Stimulated activated CD8-positive, alpha-beta memory T cell treated with anti-CD3 and anti-CD28 coated beads, Interleukin-12 subunit alpha, Interleukin-12 subunit beta, amount 100 ng/mL, for 1 hour (primary cell): ENCODE results near the gene NAGLU.

Experiments used
- DNase-seq: peaks from one replicate; pipeline ENCODE4 v3.0.0-alpha.2; 2020; ENCODE audit warnings: low read depth

NAGLU gene

GRCh38 chr17:42536048-42536371 is at the start of gene NAGLU:
NAGLU (plus strand) TSS chr17:42536241; CDS start chr17:42536273, 32 bp downstream.
- DNase-seq: peak; percentile 70

- DNase-seq: no peak
Observed at GRCh38 chr17:42488032-42488431, 48.0 kb upstream of the NAGLU start.

- DNase-seq: no peak
Observed at GRCh38 chr17:42493319-42493718, 42.7 kb upstream of the NAGLU start.

- DNase-seq: no peak
Observed at GRCh38 chr17:42494673-42495072, 41.4 kb upstream of the NAGLU start.

GRCh38 chr17:42498828-42499227 is 37.2 kb upstream of the NAGLU start:
- DNase-seq: no peak

- DNase-seq: no peak
Observed at GRCh38 chr17:42502091-42502490, 34.0 kb upstream of the NAGLU start.

- no peak for DNase-seq
Observed at GRCh38 chr17:42502926-42503325, 33.1 kb upstream of the NAGLU start.

- no peak for DNase-seq
Observed at GRCh38 chr17:42507671-42508070, 28.4 kb upstream of the NAGLU start.

- DNase-seq: no peak
Observed at GRCh38 chr17:42508426-42509165, 27.4 kb upstream of the NAGLU start.

- DNase-seq: no peak
Observed at GRCh38 chr17:42509409-42509808, 26.6 kb upstream of the NAGLU start.

- DNase-seq: no peak
Observed at GRCh38 chr17:42509841-42510240, 26.2 kb upstream of the NAGLU start.

- DNase-seq: no peak
Observed at GRCh38 chr17:42512246-42512645, 23.8 kb upstream of the NAGLU start.

- no peak for DNase-seq
Observed at GRCh38 chr17:42512733-42513251, 23.2 kb upstream of the NAGLU start.

GRCh38 chr17:42513686-42514085 is 22.4 kb upstream of the NAGLU start:
- DNase-seq: no peak

- DNase-seq: no peak
Observed at GRCh38 chr17:42514279-42514678, 21.8 kb upstream of the NAGLU start.

- DNase-seq: no peak
Observed at GRCh38 chr17:42514867-42515266, 21.2 kb upstream of the NAGLU start.

GRCh38 chr17:42517516-42517915 is 18.5 kb upstream of the NAGLU start:
- DNase-seq: peak; percentile 76

- no peak for DNase-seq
Observed at GRCh38 chr17:42518046-42518754, 17.8 kb upstream of the NAGLU start.

GRCh38 chr17:42518755-42519545 is 17.1 kb upstream of the NAGLU start:
- no peak for DNase-seq

GRCh38 chr17:42519546-42520491 is 16.2 kb upstream of the NAGLU start:
- DNase-seq: no peak

GRCh38 chr17:42520540-42520951 is 15.5 kb upstream of the NAGLU start:
- no peak for DNase-seq

- no peak for DNase-seq
Observed at GRCh38 chr17:42521036-42521435, 15.0 kb upstream of the NAGLU start.
